GM12878 (cell line): ENCODE data around the gene ZNF80.

ENCODE experiments used
- ATF3 ChIP-seq: IDR thresholded peaks from 2 replicates; pipeline ENCODE4 v1.6.1; 2011; ENCODE audit warnings: low read depth, mild to moderate bottlenecking, low read length, moderate library complexity, borderline replicate concordance; ENCODE audit errors: extremely low read depth
- CBX3 ChIP-seq: fragments of 200-600 bp; sonication (generic); IDR thresholded peaks from 2 replicates; pipeline ENCODE4 v1.6.1; 2016; ENCODE audit warnings: low read depth, borderline replicate concordance
- CEBPB ChIP-seq, 2 experiments: fragments of 150-350 bp in 1 of 2; IDR thresholded peaks; 2 replicates each; pipeline ENCODE4 v1.6.1; 2012 to 2014; ENCODE audit warnings: low read depth in 2 of 2, low read length in 2 of 2, borderline replicate concordance in 1 of 2, inconsistent platforms in 1 of 2
- CHD2 ChIP-seq: IDR thresholded peaks from 2 replicates; pipeline ENCODE4 v1.6.1; 2011; ENCODE audit warnings: low read depth, low read length, improper control_type of control experiment, borderline replicate concordance
- CTCF ChIP-seq, 3 experiments: IDR thresholded peaks in 2 of 3; conservative IDR thresholded peaks in 1 of 3; 2 replicates each; pipeline ENCODE4 v1.5.1; 2011; ENCODE audit warnings: low read depth in 3 of 3, low read length in 3 of 3, mild to moderate bottlenecking in 3 of 3, control low read depth in 2 of 3, moderate library complexity in 2 of 3, inconsistent platforms in 1 of 3, mixed read lengths in 1 of 3; ENCODE audit not compliant: control insufficient read depth in 2 of 3, insufficient read depth in 1 of 3; ENCODE audit errors: extremely low read depth in 1 of 3
- HDGF ChIP-seq: fragments of 450-650 bp; IDR thresholded peaks from 2 replicates; pipeline ENCODE4 v1.6.1; 2016; ENCODE audit warnings: antibody characterized with exemption
- KDM1A ChIP-seq: fragments of 200-600 bp; sonication (generic); IDR thresholded peaks from 2 replicates; pipeline ENCODE4 v1.6.1; 2016; ENCODE audit warnings: borderline replicate concordance
- NBN ChIP-seq: fragments of 450-650 bp; IDR thresholded peaks from 2 replicates; pipeline ENCODE4 v1.6.1; 2016
- NKRF ChIP-seq: fragments of 450-650 bp; conservative IDR thresholded peaks from 2 replicates; pipeline ENCODE4 v1.6.1; 2017; ENCODE audit warnings: mild to moderate bottlenecking, moderate library complexity
- SMAD1 ChIP-seq: fragments of 450-650 bp; IDR thresholded peaks from 2 replicates; pipeline ENCODE4 v1.6.1; 2018; ENCODE audit warnings: mild to moderate bottlenecking, low read depth; ENCODE audit not compliant: partially characterized antibody
- USF2 ChIP-seq: IDR thresholded peaks from 2 replicates; pipeline ENCODE4 v1.6.1; 2011; ENCODE audit warnings: low read depth, low read length, improper control_type of control experiment, borderline replicate concordance
- ZNF24 ChIP-seq: fragments of 450-650 bp; IDR thresholded peaks from 2 replicates; pipeline ENCODE4 v1.6.1; 2017; ENCODE audit warnings: antibody characterized with exemption, mild to moderate bottlenecking
- ZSCAN29 ChIP-seq: fragments of 450-650 bp; IDR thresholded peaks from 2 replicates; pipeline ENCODE4 v1.6.1; 2017; ENCODE audit warnings: mild to moderate bottlenecking, moderate library complexity

GRCh38 chr3:114219741-114220140, 17.6 kb downstream of the ZNF80 start:
- TF ChIP-seq CEBPB (IDR thresholded peaks at IDR 0.05; ENCODE audit: borderline replicate concordance in 1 of 2, low read depth in 2 of 2, low read length in 2 of 2), result no peak
- no peak for TF ChIP-seq CTCF (IDR thresholded peaks at IDR 0.05 in 2 of 3, conservative IDR thresholded peaks at IDR 0.05 in 1 of 3; ENCODE audit: control insufficient read depth in 2 of 3, extremely low read depth in 1 of 3, insufficient read depth in 1 of 3, low read depth in 3 of 3, low read length in 3 of 3)
- no peak for TF ChIP-seq ZNF24
- no peak for TF ChIP-seq KDM1A
- no peak for TF ChIP-seq CBX3
- no peak for TF ChIP-seq NBN
- TF ChIP-seq ATF3, result no peak
- TF ChIP-seq HDGF, result no peak
- no peak for TF ChIP-seq CHD2
- TF ChIP-seq ZSCAN29, result no peak
- no peak for TF ChIP-seq USF2
- no peak for TF ChIP-seq SMAD1
- no peak for TF ChIP-seq NKRF
